Muscle layer of duodenum (tissue), 2 donors: ENCODE data around the gene GSAP.

ENCODE experiments used
- H3K27ac ChIP-seq: one replicate; pipeline ENCODE4 v1.7.0; 2013; ENCODE audit warnings: mild to moderate bottlenecking, low read length
- H3K27me3 ChIP-seq: one replicate; pipeline ENCODE4 v1.7.0; 2013; ENCODE audit warnings: low read depth, mild to moderate bottlenecking, control low read depth, low read length
- H3K36me3 ChIP-seq, 2 donors: one replicate each; pipeline ENCODE4 v1.7.0; 2013; ENCODE audit warnings: low read length in 2 of 2, control low read depth in 1 of 2, mild to moderate bottlenecking in 1 of 2; ENCODE audit not compliant: insufficient read depth in 2 of 2, control insufficient read depth in 1 of 2
- H3K4me1 ChIP-seq, 2 donors: one replicate each; pipeline ENCODE4 v1.7.0; 2013; ENCODE audit warnings: low read length in 2 of 2, mild to moderate bottlenecking in 2 of 2, control low read depth in 1 of 2, moderate library complexity in 1 of 2; ENCODE audit not compliant: insufficient read depth in 2 of 2, control insufficient read depth in 1 of 2
- H3K4me3 ChIP-seq, 2 donors: one replicate each; pipeline ENCODE4 v1.7.0; 2013; ENCODE audit warnings: low read length in 2 of 2, low read depth in 1 of 2, mild to moderate bottlenecking in 1 of 2
- H3K9me3 ChIP-seq, 2 donors: one replicate each; pipeline ENCODE4 v1.7.0; 2013; ENCODE audit warnings: low read length in 2 of 2, control low read depth in 1 of 2, mild to moderate bottlenecking in 1 of 2; ENCODE audit not compliant: control insufficient read depth in 1 of 2
- donor health status: healthy.

GSAP gene

GRCh38 chr7:77388055-77388641 is 28.0 kb downstream of the GSAP start:
- H3K4me3 ChIP-seq = no peak overlapping the region
- H3K27me3 ChIP-seq = no peaks in the 10 kb centered on the region
- no peaks in the 10 kb centered on the region for H3K9me3 ChIP-seq
- no peaks in the 10 kb centered on the region for H3K4me1 ChIP-seq
- no peak overlapping the region for H3K27ac ChIP-seq
- peaks cover 0 to 17% of the 10 kb centered on the region in 2 donors for H3K36me3 ChIP-seq

GRCh38 chr7:77386165-77386822 is 29.9 kb downstream of the GSAP start:
- Histone ChIP-seq H3K4me3 (no peak overlapping the region), H3K9me3 (no peaks in the 10 kb centered on the region), H3K36me3 (peaks cover 10 to 11% of the 10 kb centered on the region in 2 donors), H3K4me1 (no peaks in the 10 kb centered on the region), H3K27ac (no peak overlapping the region), H3K27me3 (no peaks in the 10 kb centered on the region)

- H3K27ac ChIP-seq = no peak overlapping the region
- H3K4me1 ChIP-seq = no peaks in the 10 kb centered on the region
- peaks cover 11 to 21% of the 10 kb centered on the region in 2 donors for H3K36me3 ChIP-seq
- no peaks in the 10 kb centered on the region for H3K27me3 ChIP-seq
- H3K4me3 ChIP-seq = no peak overlapping the region
- no peaks in the 10 kb centered on the region for H3K9me3 ChIP-seq
These were observed 32.8 kb downstream of the GSAP start for GRCh38 chr7:77383333-77383740.

- Histone ChIP-seq H3K9me3 (no peaks in the 10 kb centered on the region), H3K27ac (no peak overlapping the region), H3K4me3 (no peak overlapping the region), H3K4me1 (no peaks in the 10 kb centered on the region), H3K36me3 (peaks cover 11 to 27% of the 10 kb centered on the region in 2 donors), H3K27me3 (no peaks in the 10 kb centered on the region)
These were observed 33.6 kb downstream of the GSAP start for GRCh38 chr7:77382532-77382931.

GRCh38 chr7:77378584-77378983 is 37.6 kb downstream of the GSAP start:
- Histone ChIP-seq H3K27me3 (no peaks in the 10 kb centered on the region), H3K27ac (no peak overlapping the region), H3K4me1 (no peaks in the 10 kb centered on the region), H3K9me3 (no peaks in the 10 kb centered on the region), H3K4me3 (no peak overlapping the region), H3K36me3 (peaks cover 14 to 39% of the 10 kb centered on the region in 2 donors)

- no peak overlapping the region for H3K27ac ChIP-seq
- H3K27me3 ChIP-seq = no peaks in the 10 kb centered on the region
- no peaks in the 10 kb centered on the region for H3K4me1 ChIP-seq
- no peak overlapping the region for H3K4me3 ChIP-seq
- H3K9me3 ChIP-seq = no peaks in the 10 kb centered on the region
- H3K36me3 ChIP-seq = peaks cover 13 to 41% of the 10 kb centered on the region in 2 donors
These were observed 45.5 kb downstream of the GSAP start for GRCh38 chr7:77370606-77371005.

GRCh38 chr7:77368974-77369373 is 47.2 kb downstream of the GSAP start:
- no peak overlapping the region for H3K27ac ChIP-seq
- no peaks in the 10 kb centered on the region for H3K27me3 ChIP-seq
- H3K9me3 ChIP-seq = no peaks in the 10 kb centered on the region
- no peak overlapping the region for H3K4me3 ChIP-seq
- no peaks in the 10 kb centered on the region for H3K4me1 ChIP-seq
- H3K36me3 ChIP-seq = peaks cover 13 to 35% of the 10 kb centered on the region in 2 donors

GRCh38 chr7:77367976-77368375 is 48.2 kb downstream of the GSAP start:
- no peak overlapping the region for H3K27ac ChIP-seq
- no peaks in the 10 kb centered on the region for H3K9me3 ChIP-seq
- peaks cover 5 to 25% of the 10 kb centered on the region in 2 donors for H3K36me3 ChIP-seq
- H3K4me3 ChIP-seq = no peak overlapping the region
- no peaks in the 10 kb centered on the region for H3K27me3 ChIP-seq
- no peaks in the 10 kb centered on the region for H3K4me1 ChIP-seq

GRCh38 chr7:77362905-77363304 is 53.2 kb downstream of the GSAP start:
- H3K36me3 ChIP-seq = peaks cover 0 to 12% of the 10 kb centered on the region in 2 donors

GRCh38 chr7:77360969-77361368 is 55.2 kb downstream of the GSAP start:
- Histone ChIP-seq H3K36me3 (peaks cover 0 to 18% of the 10 kb centered on the region in 2 donors), H3K27ac (no peak overlapping the region), H3K4me3 (no peak overlapping the region), H3K27me3 (no peaks in the 10 kb centered on the region), H3K4me1 (no peaks in the 10 kb centered on the region), H3K9me3 (no peaks in the 10 kb centered on the region)

More at GRCh38 chr7:77362905-77363304, 53.2 kb downstream of the GSAP start:
- Histone ChIP-seq H3K4me3 (no peak overlapping the region), H3K4me1 (no peaks in the 10 kb centered on the region), H3K9me3 (no peaks in the 10 kb centered on the region), H3K27me3 (no peaks in the 10 kb centered on the region), H3K27ac (no peak overlapping the region)

- H3K4me1 ChIP-seq = no peaks in the 10 kb centered on the region
- H3K9me3 ChIP-seq = no peaks in the 10 kb centered on the region
- no peak overlapping the region for H3K27ac ChIP-seq
- H3K36me3 ChIP-seq = peaks cover 0 to 22% of the 10 kb centered on the region in 2 donors
- no peak overlapping the region for H3K4me3 ChIP-seq
- H3K27me3 ChIP-seq = no peaks in the 10 kb centered on the region
These were observed 56.0 kb downstream of the GSAP start for GRCh38 chr7:77360104-77360503.

- no peak overlapping the region for H3K4me3 ChIP-seq
- no peaks in the 10 kb centered on the region for H3K4me1 ChIP-seq
- H3K36me3 ChIP-seq = peaks cover 0 to 24% of the 10 kb centered on the region in 2 donors
- no peaks in the 10 kb centered on the region for H3K9me3 ChIP-seq
- H3K27ac ChIP-seq = no peak overlapping the region
- no peaks in the 10 kb centered on the region for H3K27me3 ChIP-seq
These were observed 56.5 kb downstream of the GSAP start for GRCh38 chr7:77359599-77359998.
